GM12892 (cell line): ENCODE measurements around the gene ME1.

Experiments
- POLR2A ChIP-seq: IDR thresholded peaks from 2 replicates; pipeline ENCODE4 v1.6.1; 2011; ENCODE audit warnings: low read depth, low read length, control low read depth
- POLR2AphosphoS5 ChIP-seq: IDR thresholded peaks from 2 replicates; pipeline ENCODE4 v1.6.1; 2011; ENCODE audit warnings: low read depth, low read length, control low read depth
- TAF1 ChIP-seq: IDR thresholded peaks from 2 replicates; pipeline ENCODE4 v1.6.1; 2011; ENCODE audit warnings: low read depth, mild to moderate bottlenecking, control low read depth, low read length, borderline replicate concordance

GRCh38 chr6:83466328-83466727, 35.5 kb upstream of the ME1 start:
- TF ChIP-seq POLR2A (no peak), TAF1 (no peak), POLR2AphosphoS5 (no peak)
